Vagina (tissue), 2 donors: Measurements from ENCODE around the gene WIPF2.

Experiments used
- CTCF ChIP-seq, 3 experiments: fragments of 450-650 bp in 2 of 3; fragments of 200-600 bp in 1 of 3; sonication (generic) in 1 of 3; IDR thresholded peaks; one replicate each; pipeline ENCODE4 v1.5.1; 2017 to 2019; ENCODE audit warnings: antibody characterized with exemption in 3 of 3, mild to moderate bottlenecking in 2 of 3, moderate library complexity in 2 of 3
- POLR2A ChIP-seq, 2 donors: fragments of 450-650 bp; IDR thresholded peaks; one replicate each; pipeline ENCODE4 v1.6.1; 2017; ENCODE audit warnings: antibody characterized with exemption in 2 of 2, mild to moderate bottlenecking in 2 of 2, moderate library complexity in 2 of 2
- POLR2AphosphoS5 ChIP-seq, 2 donors: sonication (generic); formaldehyde crosslinking; IDR thresholded peaks; one replicate each; pipeline ENCODE4 v1.9.0; 2017; ENCODE audit warnings: antibody characterized with exemption in 2 of 2, mild to moderate bottlenecking in 2 of 2, low read depth in 1 of 2; ENCODE audit not compliant: insufficient read depth in 1 of 2

- TF ChIP-seq POLR2AphosphoS5 (IDR thresholded peaks at IDR 0.05; ENCODE audit: insufficient read depth in 1 of 2, low read depth in 1 of 2): no peak
- no peak for TF ChIP-seq CTCF (IDR thresholded peaks at IDR 0.05)
- no peak for TF ChIP-seq POLR2A (IDR thresholded peaks at IDR 0.05)
Observed at GRCh38 chr17:40224718-40225550, 5.8 kb downstream of the WIPF2 start.
